GM12878 (cell line): ENCODE data around the gene TBXAS1. TPM values are rescaled to one million over a fixed set of nuclear protein-coding genes. Genes with fewer than 3 reads are reported as not detected.
A peak's percentile ranks its signal among the peaks of the same experiment; 100 is the strongest.

ENCODE experiments used
- ATAC-seq: fragments of 200-7000 bp; cut with Tn5 transposase; 3 replicates; pipeline ENCODE4 v1.9.1; 2020; ENCODE audit warnings: mild to moderate bottlenecking, moderate library complexity
- BruUV-seq: library from RNA; stranded (reverse); fragments of 400-500 nt; replicated peaks from 2 replicates; lab custom pipeline; 2021; lab: Mats Ljungman, UMichigan
- CTCF ChIA-PET: fragments of 300-600 bp; sonication (Branson Sonifier 250); formaldehyde crosslinking; extraction: SDS; loops from one replicate; lab custom pipeline; 2021; ENCODE audit warnings: inconsistent platforms; lab: Yijun Ruan, JAX
- POLR2A ChIA-PET: fragments of 350-600 bp; formaldehyde crosslinking; extraction: SDS; loops from one replicate; lab custom pipeline; 2021; ENCODE audit warnings: inconsistent platforms; lab: Charles Lee
- RAD21 ChIA-PET: fragments of 300-600 bp; sonication (Branson Sonifier 250); formaldehyde crosslinking; loops from one replicate; lab custom pipeline; 2023; ENCODE audit warnings: antibody characterized with exemption; ENCODE audit not compliant: unreplicated experiment; lab: Charles Lee
- SMC1A ChIA-PET: fragments of 300-600 bp; sonication (Branson Sonifier 250); formaldehyde crosslinking; loops from one replicate; lab custom pipeline; 2023; ENCODE audit not compliant: unreplicated experiment, uncharacterized antibody; lab: Charles Lee
- DNase-seq: peaks from one replicate; pipeline ENCODE4 v3.0.0-alpha.2; 2011; ENCODE audit warnings: low read depth, low spot score
- FAIRE-seq: peaks from 3 replicates; lab custom pipeline; 2011; peaks lifted over from hg19 to GRCh38; lab: Jason Lieb, UNC
- H2AFZ ChIP-seq: 2 replicates; pipeline ENCODE4 v1.6.0; 2011; ENCODE audit warnings: low read depth, low read length, control low read depth; ENCODE audit not compliant: control insufficient read depth
- H3K27ac ChIP-seq: 2 replicates; pipeline ENCODE4 v1.5.1; 2011; ENCODE audit warnings: control low read depth; ENCODE audit not compliant: control insufficient read depth, insufficient read depth
- H3K27me3 ChIP-seq, 2 experiments: replicated peaks in 1 of 2; 2 replicates each; pipeline versions ENCODE4 v1.6.0 to v1.6.1; 2011; ENCODE audit warnings: low read length in 1 of 2; ENCODE audit not compliant: control insufficient read depth in 2 of 2, insufficient read depth in 2 of 2
- H3K36me3 ChIP-seq, 2 experiments: 2 replicates each; pipeline ENCODE4 v1.5.1; 2011; ENCODE audit warnings: low read length in 1 of 2; ENCODE audit not compliant: control insufficient read depth in 2 of 2, insufficient read depth in 2 of 2
- H3K4me1 ChIP-seq: 2 replicates; pipeline ENCODE4 v1.6.1; 2011; ENCODE audit warnings: mild to moderate bottlenecking, low read length, moderate library complexity, mixed read lengths; ENCODE audit not compliant: control insufficient read depth, insufficient read depth
- H3K4me2 ChIP-seq: 2 replicates; pipeline ENCODE4 v1.6.0; 2011; ENCODE audit warnings: control low read depth; ENCODE audit not compliant: control insufficient read depth, insufficient read depth
- H3K4me3 ChIP-seq: fragments of 200-600 bp; sonication (generic); 2 replicates; pipeline ENCODE4 v1.5.1; 2016
- H3K79me2 ChIP-seq: 2 replicates; pipeline ENCODE4 v1.6.0; 2011; ENCODE audit warnings: low read length; ENCODE audit not compliant: control insufficient read depth, insufficient read depth
- H3K9ac ChIP-seq: 2 replicates; pipeline ENCODE4 v1.8.0; 2011; ENCODE audit warnings: low read length, control low read depth, mixed read lengths; ENCODE audit not compliant: control insufficient read depth, insufficient read depth
- H3K9me3 ChIP-seq: replicated peaks from 3 replicates; pipeline ENCODE4 v1.5.1; 2011; ENCODE audit warnings: mild to moderate bottlenecking, low read length; ENCODE audit not compliant: control insufficient read depth, insufficient read depth
- H4K20me1 ChIP-seq: 2 replicates; pipeline ENCODE4 v1.6.0; 2011; ENCODE audit not compliant: control insufficient read depth, insufficient read depth
- BCL11A ChIP-seq: IDR thresholded peaks from 2 replicates; pipeline ENCODE4 v1.6.1; 2011; ENCODE audit warnings: low read depth, low read length
- CBX5 ChIP-seq: sonication (generic); IDR thresholded peaks from 2 replicates; pipeline ENCODE4 v1.6.1; 2016; ENCODE audit warnings: low read depth, moderate library complexity, mild to moderate bottlenecking, inconsistent platforms
- CREB1 ChIP-seq: IDR thresholded peaks from 2 replicates; pipeline ENCODE4 v1.6.1; 2012; ENCODE audit warnings: low read depth, mild to moderate bottlenecking, inconsistent platforms
- DPF2 ChIP-seq: fragments of 450-650 bp; IDR thresholded peaks from 2 replicates; pipeline ENCODE4 v1.6.1; 2017; ENCODE audit warnings: mild to moderate bottlenecking
- ETV6 ChIP-seq, 2 experiments: fragments of 450-650 bp in 1 of 2; IDR thresholded peaks in 1 of 2; conservative IDR thresholded peaks in 1 of 2; 2 replicates each; pipeline ENCODE4 v1.6.1; 2014; ENCODE audit warnings: antibody characterized with exemption in 1 of 2, borderline replicate concordance in 1 of 2, low read depth in 1 of 2, mild to moderate bottlenecking in 1 of 2, moderate library complexity in 1 of 2
- GATAD2B ChIP-seq: fragments of 450-650 bp; conservative IDR thresholded peaks from 2 replicates; pipeline ENCODE4 v1.6.1; 2017; ENCODE audit warnings: low read depth, mild to moderate bottlenecking, moderate library complexity
- HDGF ChIP-seq: fragments of 450-650 bp; IDR thresholded peaks from 2 replicates; pipeline ENCODE4 v1.6.1; 2016; ENCODE audit warnings: antibody characterized with exemption
- IKZF2 ChIP-seq, 2 experiments: fragments of 450-650 bp; IDR thresholded peaks; 2 replicates each; pipeline ENCODE4 v1.6.1; 2017; ENCODE audit warnings: mild to moderate bottlenecking in 2 of 2, moderate library complexity in 2 of 2
- PAX5 ChIP-seq: IDR thresholded peaks from 2 replicates; pipeline ENCODE4 v1.6.1; 2011; ENCODE audit warnings: low read depth, low read length, borderline replicate concordance
- POU2F2 ChIP-seq: IDR thresholded peaks from 3 replicates; pipeline ENCODE4 v1.6.1; 2011; ENCODE audit warnings: low read depth, mild to moderate bottlenecking, low read length, borderline replicate concordance
- RCOR1 ChIP-seq: conservative IDR thresholded peaks from 2 replicates; pipeline ENCODE4 v1.6.1; 2012; ENCODE audit warnings: low read depth, low read length, improper control_type of control experiment
- RUNX3 ChIP-seq: IDR thresholded peaks from 2 replicates; pipeline ENCODE4 v1.6.1; 2012; ENCODE audit warnings: low read length, inconsistent platforms
- ZZZ3 ChIP-seq: IDR thresholded peaks from 2 replicates; pipeline ENCODE4 v1.6.1; 2011; ENCODE audit warnings: low read depth; ENCODE audit not compliant: control insufficient read depth, insufficient read length
- WGBS: methylation state at CpG from one replicate; pipeline ENCODE4 v1.1.6; 2016; ENCODE audit warnings: low lambda C conversion rate; ENCODE audit not compliant: insufficient replicate concordance, insufficient coverage; ENCODE audit errors: missing lambda C conversion rate; 5-methylcytosine and 5-hydroxymethylcytosine counted together
- in situ Hi-C: fragments of 300-500 bp; cut with MboI; formaldehyde crosslinking; loops from 9 replicates; pipeline ENCODE4 v1.14.3; 2018; ENCODE audit warnings: mixed read lengths
- intact Hi-C: fragments of 100-400 bp; cut with micrococcal nuclease; formaldehyde crosslinking; loops from one replicate; pipeline ENCODE4 v1.14.2; 2022; ENCODE audit not compliant: unreplicated experiment
- polyA plus RNA-seq, 11 experiments: library from polyadenylated mRNA; depleted of rRNA in 4 of 11; unstranded in 6 of 11; stranded (reverse) in 5 of 11; fragments of >200 nt; fragmentation: Nextera tagmentation in 4 of 11; fragmentation: Illumina TruSeq in 1 of 11; extraction: Ambion mirVana in 4 of 11; extraction: Trizol in 1 of 11; gene quantifications; 1 replicate in 1 of 11; 2 replicates in 10 of 11; pipeline versions ENCODE4 v1.2.1 to v1.2.3, GENCODE V29; 2011 to 2016; ENCODE audit warnings: inconsistent platforms in 2 of 11, missing spikeins in 2 of 11, low read depth in 1 of 11
- total RNA-seq, 4 experiments: library from RNA; depleted of rRNA in 3 of 4; stranded (reverse); fragments of >200 nt in 3 of 4; fragmentation: Illumina TruSeq in 1 of 4; extraction: Trizol in 1 of 4; gene quantifications; 2 replicates each; pipeline versions ENCODE4 v1.2.1 to v1.2.3, GENCODE V29; 2013 to 2021
- TF ChIP-seq, protein P1 (sequence below): IDR thresholded peaks from 2 replicates; pipeline ENCODE4 v1.6.1; 2012; ENCODE audit warnings: improper control_type of control experiment, low read depth, low read length; ENCODE audit not compliant: insufficient replicate concordance
- TF ChIP-seq, protein P2 (sequence below): IDR thresholded peaks from 2 replicates; pipeline ENCODE4 v1.6.1; 2012; ENCODE audit warnings: mild to moderate bottlenecking, low read depth, low read length

TBXAS1 gene
- total and polyA plus RNA-seq, 10 of the 15 experiments (the other 5 are each of a cell fraction or from before 2014, with no cell fraction given), result 1.5 to 32.7 (median 16.3) TPM

DNA sequence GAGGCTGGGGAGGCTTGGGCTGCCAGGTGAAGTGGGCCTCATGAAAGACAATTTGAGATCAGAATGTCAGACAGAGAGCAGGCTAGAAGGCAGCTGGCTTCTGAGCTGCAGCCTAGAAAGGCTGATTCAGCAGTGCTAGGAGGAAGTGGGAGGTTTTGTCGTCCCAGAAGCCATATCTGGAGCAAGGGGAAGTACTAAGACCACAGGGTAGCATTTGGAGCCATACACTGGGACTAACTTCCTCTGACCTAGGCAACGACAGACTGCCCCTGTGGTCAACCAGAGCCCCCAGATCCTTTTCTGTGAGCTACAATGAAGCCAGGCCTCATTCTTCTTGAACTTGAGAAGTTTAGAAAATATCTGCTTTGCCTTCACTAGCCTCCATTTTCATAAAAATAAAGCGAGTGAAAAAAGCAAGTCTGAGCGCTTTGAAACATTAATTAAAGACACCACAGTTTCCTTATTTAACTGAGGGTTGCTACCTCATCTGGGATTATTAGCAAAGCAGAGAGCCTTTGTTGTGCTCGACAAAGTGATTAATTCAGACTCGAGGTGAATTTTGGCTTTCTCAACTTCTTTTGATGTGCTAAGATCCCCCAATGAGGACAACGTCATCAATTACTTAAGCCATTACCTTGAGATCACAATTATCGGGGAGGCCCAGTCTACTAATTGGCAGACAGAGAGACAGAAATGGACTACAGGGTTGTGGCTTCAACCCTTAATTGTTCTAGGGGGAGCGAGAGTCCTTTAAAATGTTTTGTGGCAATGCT, 26.6 kb downstream of the TBXAS1 start:
- H3K4me3 ChIP-seq, result no peak overlapping the region
- ChIA-PET CTCF (interaction anchor here (1.1 kb wide), 1 partner anchor 147 kb away, joined by 3 read pairs; no protein-coding TSS in a partner anchor), RAD21 (no interaction called here), SMC1A (interaction anchor here (0.6 to 2.3 kb wide), 4 partner anchors 25 to 73 kb away, joined by 3 to 10 read pairs (median 3); no protein-coding TSS in a partner anchor), POLR2A (no interaction called here)
- DNase-seq (peak; percentile 51), ATAC-seq (peak; percentile 98), FAIRE-seq (peak; percentile 94)
- no peaks in the 10 kb centered on the region for H4K20me1 ChIP-seq
- 55% methylated on average over 9 of the region's 9 CpGs for WGBS
- in situ Hi-C loops, result no loop called here
- H3K27me3 ChIP-seq, result no peaks in the 10 kb centered on the region
- peaks cover 10% of the 10 kb centered on the region for H3K4me1 ChIP-seq
- H3K9me3 ChIP-seq, result no peaks in the 10 kb centered on the region
- BruUV-seq, result no TSS peak
- H3K4me2 ChIP-seq, result peak overlapping the region; percentile 47
- H3K36me3 ChIP-seq, result no peaks in the 10 kb centered on the region
- H3K9ac ChIP-seq, result no peak overlapping the region
- H3K27ac ChIP-seq, result peak overlapping the region; percentile 48; the same call in 1 of the 2 replicates
- no peaks in the 10 kb centered on the region for H3K79me2 ChIP-seq
- peak overlapping the region; percentile 78 for H2AFZ ChIP-seq
- intact Hi-C loops, result no loop called here
- TF ChIP-seq IKZF2 (IDR thresholded peaks at IDR 0.05) (peak; percentile 70 to 74), HDGF (peak; percentile 7), POU2F2 (0 out of 3 replicates have a peak, but pooled peaks have one; percentile 20), RCOR1 (no peak), CBX5 (0 out of 2 replicates have a peak, but pooled peaks have one; percentile 54), ETV6 (conservative IDR thresholded peaks at IDR 0.05 in 1 of 2, IDR thresholded peaks at IDR 0.05 in 1 of 2; ENCODE audit: borderline replicate concordance in 1 of 2, low read depth in 1 of 2) (peak in 1 of 2 experiments; percentile 52; a peak in 1 of 4 replicates), DPF2 (peak; percentile 33; the same call in 1 of the 2 replicates), PAX5 (0 out of 2 replicates have a peak, but pooled peaks have one; percentile 46), GATAD2B (0 out of 2 replicates have a peak, but pooled peaks have one; percentile 28), CREB1 (0 out of 2 replicates have a peak, but pooled peaks have one; percentile 39), ZZZ3 (no peak), BCL11A (no peak; the same call in 1 of the 2 replicates), RUNX3 (peak; percentile 93)
- TF ChIP-seq, protein P1, sequence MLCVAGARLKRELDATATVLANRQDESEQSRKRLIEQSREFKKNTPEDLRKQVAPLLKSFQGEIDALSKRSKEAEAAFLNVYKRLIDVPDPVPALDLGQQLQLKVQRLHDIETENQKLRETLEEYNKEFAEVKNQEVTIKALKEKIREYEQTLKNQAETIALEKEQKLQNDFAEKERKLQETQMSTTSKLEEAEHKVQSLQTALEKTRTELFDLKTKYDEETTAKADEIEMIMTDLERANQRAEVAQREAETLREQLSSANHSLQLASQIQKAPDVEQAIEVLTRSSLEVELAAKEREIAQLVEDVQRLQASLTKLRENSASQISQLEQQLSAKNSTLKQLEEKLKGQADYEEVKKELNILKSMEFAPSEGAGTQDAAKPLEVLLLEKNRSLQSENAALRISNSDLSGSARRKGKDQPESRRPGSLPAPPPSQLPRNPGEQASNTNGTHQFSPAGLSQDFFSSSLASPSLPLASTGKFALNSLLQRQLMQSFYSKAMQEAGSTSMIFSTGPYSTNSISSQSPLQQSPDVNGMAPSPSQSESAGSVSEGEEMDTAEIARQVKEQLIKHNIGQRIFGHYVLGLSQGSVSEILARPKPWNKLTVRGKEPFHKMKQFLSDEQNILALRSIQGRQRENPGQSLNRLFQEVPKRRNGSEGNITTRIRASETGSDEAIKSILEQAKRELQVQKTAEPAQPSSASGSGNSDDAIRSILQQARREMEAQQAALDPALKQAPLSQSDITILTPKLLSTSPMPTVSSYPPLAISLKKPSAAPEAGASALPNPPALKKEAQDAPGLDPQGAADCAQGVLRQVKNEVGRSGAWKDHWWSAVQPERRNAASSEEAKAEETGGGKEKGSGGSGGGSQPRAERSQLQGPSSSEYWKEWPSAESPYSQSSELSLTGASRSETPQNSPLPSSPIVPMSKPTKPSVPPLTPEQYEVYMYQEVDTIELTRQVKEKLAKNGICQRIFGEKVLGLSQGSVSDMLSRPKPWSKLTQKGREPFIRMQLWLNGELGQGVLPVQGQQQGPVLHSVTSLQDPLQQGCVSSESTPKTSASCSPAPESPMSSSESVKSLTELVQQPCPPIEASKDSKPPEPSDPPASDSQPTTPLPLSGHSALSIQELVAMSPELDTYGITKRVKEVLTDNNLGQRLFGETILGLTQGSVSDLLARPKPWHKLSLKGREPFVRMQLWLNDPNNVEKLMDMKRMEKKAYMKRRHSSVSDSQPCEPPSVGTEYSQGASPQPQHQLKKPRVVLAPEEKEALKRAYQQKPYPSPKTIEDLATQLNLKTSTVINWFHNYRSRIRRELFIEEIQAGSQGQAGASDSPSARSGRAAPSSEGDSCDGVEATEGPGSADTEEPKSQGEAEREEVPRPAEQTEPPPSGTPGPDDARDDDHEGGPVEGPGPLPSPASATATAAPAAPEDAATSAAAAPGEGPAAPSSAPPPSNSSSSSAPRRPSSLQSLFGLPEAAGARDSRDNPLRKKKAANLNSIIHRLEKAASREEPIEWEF, result no peak
- TF ChIP-seq, protein P2, sequence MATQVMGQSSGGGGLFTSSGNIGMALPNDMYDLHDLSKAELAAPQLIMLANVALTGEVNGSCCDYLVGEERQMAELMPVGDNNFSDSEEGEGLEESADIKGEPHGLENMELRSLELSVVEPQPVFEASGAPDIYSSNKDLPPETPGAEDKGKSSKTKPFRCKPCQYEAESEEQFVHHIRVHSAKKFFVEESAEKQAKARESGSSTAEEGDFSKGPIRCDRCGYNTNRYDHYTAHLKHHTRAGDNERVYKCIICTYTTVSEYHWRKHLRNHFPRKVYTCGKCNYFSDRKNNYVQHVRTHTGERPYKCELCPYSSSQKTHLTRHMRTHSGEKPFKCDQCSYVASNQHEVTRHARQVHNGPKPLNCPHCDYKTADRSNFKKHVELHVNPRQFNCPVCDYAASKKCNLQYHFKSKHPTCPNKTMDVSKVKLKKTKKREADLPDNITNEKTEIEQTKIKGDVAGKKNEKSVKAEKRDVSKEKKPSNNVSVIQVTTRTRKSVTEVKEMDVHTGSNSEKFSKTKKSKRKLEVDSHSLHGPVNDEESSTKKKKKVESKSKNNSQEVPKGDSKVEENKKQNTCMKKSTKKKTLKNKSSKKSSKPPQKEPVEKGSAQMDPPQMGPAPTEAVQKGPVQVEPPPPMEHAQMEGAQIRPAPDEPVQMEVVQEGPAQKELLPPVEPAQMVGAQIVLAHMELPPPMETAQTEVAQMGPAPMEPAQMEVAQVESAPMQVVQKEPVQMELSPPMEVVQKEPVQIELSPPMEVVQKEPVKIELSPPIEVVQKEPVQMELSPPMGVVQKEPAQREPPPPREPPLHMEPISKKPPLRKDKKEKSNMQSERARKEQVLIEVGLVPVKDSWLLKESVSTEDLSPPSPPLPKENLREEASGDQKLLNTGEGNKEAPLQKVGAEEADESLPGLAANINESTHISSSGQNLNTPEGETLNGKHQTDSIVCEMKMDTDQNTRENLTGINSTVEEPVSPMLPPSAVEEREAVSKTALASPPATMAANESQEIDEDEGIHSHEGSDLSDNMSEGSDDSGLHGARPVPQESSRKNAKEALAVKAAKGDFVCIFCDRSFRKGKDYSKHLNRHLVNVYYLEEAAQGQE, result no peak
